DOHH2 (cell line): ENCODE data around the gene PDE4B.

Experiments used
- H3F3A ChIP-seq: fragments of 200-600 bp; sonication (generic), shearing (Covaris generic); 2 replicates; pipeline ENCODE4 v1.6.0; 2016; ENCODE audit warnings: antibody characterized with exemption, mild to moderate bottlenecking; ENCODE audit not compliant: control insufficient read depth, insufficient read depth
- H3K27ac ChIP-seq: fragments of 200-600 bp; sonication (generic); 2 replicates; pipeline ENCODE4 v1.5.1; 2014; ENCODE audit warnings: low read depth, mild to moderate bottlenecking, low read length, moderate library complexity
- H3K27me3 ChIP-seq: fragments of 200-600 bp; sonication (generic); 2 replicates; pipeline ENCODE4 v1.6.1; 2014; ENCODE audit warnings: mild to moderate bottlenecking, low read length, mixed read lengths; ENCODE audit not compliant: control insufficient read depth
- H3K36me3 ChIP-seq: fragments of 200-600 bp; sonication (generic); 2 replicates; pipeline ENCODE4 v1.6.1; 2014; ENCODE audit warnings: mild to moderate bottlenecking, low read length, moderate library complexity, mixed read lengths; ENCODE audit not compliant: control insufficient read depth
- H3K4me1 ChIP-seq: fragments of 200-600 bp; sonication (generic); 2 replicates; pipeline ENCODE4 v1.6.1; 2014; ENCODE audit warnings: mild to moderate bottlenecking, low read length, mixed read lengths; ENCODE audit not compliant: control insufficient read depth
- H3K4me2 ChIP-seq: fragments of 200-600 bp; sonication (generic); 2 replicates; pipeline ENCODE4 v1.6.0; 2014; ENCODE audit warnings: mild to moderate bottlenecking, low read length, moderate library complexity
- H3K4me3 ChIP-seq: fragments of 200-600 bp; sonication (generic); 2 replicates; pipeline ENCODE4 v1.5.1; 2014; ENCODE audit warnings: mild to moderate bottlenecking, low read length, mixed read lengths
- H3K79me2 ChIP-seq: fragments of 200-600 bp; sonication (generic); 2 replicates; pipeline ENCODE4 v1.6.1; 2014; ENCODE audit warnings: mild to moderate bottlenecking, low read length, mixed read lengths; ENCODE audit not compliant: control insufficient read depth
- H3K9me2 ChIP-seq: fragments of 200-600 bp; sonication (generic); replicated peaks from 2 replicates; pipeline ENCODE4 v1.6.1; 2014; ENCODE audit warnings: mild to moderate bottlenecking, low read length, mixed read lengths; ENCODE audit not compliant: control insufficient read depth
- H3K9me3 ChIP-seq: fragments of 200-600 bp; sonication (generic); 2 replicates; pipeline ENCODE4 v1.6.1; 2014; ENCODE audit warnings: antibody characterized with exemption, low read length, mixed read lengths; ENCODE audit not compliant: control insufficient read depth, insufficient read depth
- H4K20me1 ChIP-seq: fragments of 200-600 bp; sonication (generic); 2 replicates; pipeline ENCODE4 v1.6.0; 2014; ENCODE audit warnings: low read depth, mild to moderate bottlenecking, antibody characterized with exemption, low read length, moderate library complexity; ENCODE audit not compliant: control insufficient read depth, insufficient read depth
- CTCF ChIP-seq: fragments of 200-600 bp; sonication (generic); IDR thresholded peaks from one replicate; pipeline ENCODE4 v1.5.1; 2014; ENCODE audit warnings: antibody characterized with exemption, mild to moderate bottlenecking, low read depth, low read length; ENCODE audit not compliant: poor library complexity, severe bottlenecking
- EZH2phosphoT487 ChIP-seq: fragments of 200-600 bp; sonication (generic); IDR thresholded peaks from 2 replicates; pipeline ENCODE4 v1.6.1; 2017; ENCODE audit warnings: borderline replicate concordance, mild to moderate bottlenecking, antibody characterized with exemption, low read length, moderate library complexity, mixed read lengths

PDE4B gene

GRCh38 chr1:66383168-66383567, 590.5 kb downstream of the PDE4B start:
- peaks cover 38% of the 10 kb centered on the region for H3K4me1 ChIP-seq
- no peaks in the 10 kb centered on the region; the same call in 1 of the 2 replicates for H3F3A ChIP-seq
- no peak overlapping the region for H3K4me3 ChIP-seq
- H3K79me2 ChIP-seq = no peaks in the 10 kb centered on the region
- H3K27ac ChIP-seq = no peak overlapping the region
- H3K4me2 ChIP-seq = no peak overlapping the region
- H3K36me3 ChIP-seq = peaks cover 4% of the 10 kb centered on the region; the same call in 1 of the 2 replicates
- H3K9me3 ChIP-seq = peaks cover 41% of the 10 kb centered on the region
- no peak for TF ChIP-seq CTCF
- H3K27me3 ChIP-seq = no peaks in the 10 kb centered on the region
- H4K20me1 ChIP-seq = no peaks in the 10 kb centered on the region
- no peaks in the 10 kb centered on the region for H3K9me2 ChIP-seq

GRCh38 chr1:66383611-66384010, 590.9 kb downstream of the PDE4B start:
- Histone ChIP-seq H3K79me2 (no peaks in the 10 kb centered on the region), H3K9me2 (no peaks in the 10 kb centered on the region), H3K36me3 (peaks cover 4% of the 10 kb centered on the region; the same call in 1 of the 2 replicates), H3K4me3 (no peak overlapping the region), H3K27ac (no peak overlapping the region), H4K20me1 (no peaks in the 10 kb centered on the region), H3K27me3 (no peaks in the 10 kb centered on the region), H3K4me2 (no peak overlapping the region), H3K9me3 (peaks cover 43% of the 10 kb centered on the region), H3F3A (no peaks in the 10 kb centered on the region; the same call in 1 of the 2 replicates), H3K4me1 (peaks cover 37% of the 10 kb centered on the region)
- TF ChIP-seq CTCF = no peak
- no peak for TF ChIP-seq EZH2phosphoT487

GRCh38 chr1:66384258-66384921, 591.7 kb downstream of the PDE4B start:
- peaks cover 49% of the 10 kb centered on the region for H3K9me3 ChIP-seq
- no peak overlapping the region for H3K4me2 ChIP-seq
- TF ChIP-seq EZH2phosphoT487 (no peak), CTCF (no peak)
- no peaks in the 10 kb centered on the region for H3K9me2 ChIP-seq
- no peaks in the 10 kb centered on the region; the same call in 1 of the 2 replicates for H3F3A ChIP-seq
- no peak overlapping the region for H3K4me3 ChIP-seq
- no peaks in the 10 kb centered on the region for H3K79me2 ChIP-seq
- no peak overlapping the region for H3K27ac ChIP-seq
- H3K27me3 ChIP-seq = no peaks in the 10 kb centered on the region
- H4K20me1 ChIP-seq = no peaks in the 10 kb centered on the region
- H3K36me3 ChIP-seq = peaks cover 4% of the 10 kb centered on the region; the same call in 1 of the 2 replicates
- H3K4me1 ChIP-seq = peaks cover 30% of the 10 kb centered on the region
